Measurements from ENCODE around the gene FGF11.

DNA sequence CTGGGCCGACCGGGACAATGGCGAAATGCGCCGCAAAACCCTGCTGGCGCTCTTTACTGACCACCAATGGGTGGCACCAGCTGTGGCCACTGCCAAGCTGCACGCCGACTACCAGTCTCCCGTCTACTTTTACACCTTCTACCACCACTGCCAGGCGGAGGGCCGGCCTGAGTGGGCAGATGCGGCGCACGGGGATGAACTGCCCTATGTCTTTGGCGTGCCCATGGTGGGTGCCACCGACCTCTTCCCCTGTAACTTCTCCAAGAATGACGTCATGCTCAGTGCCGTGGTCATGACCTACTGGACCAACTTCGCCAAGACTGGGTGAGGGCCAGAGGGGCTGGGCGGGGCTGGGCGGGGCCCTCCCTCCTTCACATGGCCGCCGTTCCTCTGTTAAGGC, 23.5 kb upstream of the FGF11 start:
- TF ChIP-seq, protein P1, sequence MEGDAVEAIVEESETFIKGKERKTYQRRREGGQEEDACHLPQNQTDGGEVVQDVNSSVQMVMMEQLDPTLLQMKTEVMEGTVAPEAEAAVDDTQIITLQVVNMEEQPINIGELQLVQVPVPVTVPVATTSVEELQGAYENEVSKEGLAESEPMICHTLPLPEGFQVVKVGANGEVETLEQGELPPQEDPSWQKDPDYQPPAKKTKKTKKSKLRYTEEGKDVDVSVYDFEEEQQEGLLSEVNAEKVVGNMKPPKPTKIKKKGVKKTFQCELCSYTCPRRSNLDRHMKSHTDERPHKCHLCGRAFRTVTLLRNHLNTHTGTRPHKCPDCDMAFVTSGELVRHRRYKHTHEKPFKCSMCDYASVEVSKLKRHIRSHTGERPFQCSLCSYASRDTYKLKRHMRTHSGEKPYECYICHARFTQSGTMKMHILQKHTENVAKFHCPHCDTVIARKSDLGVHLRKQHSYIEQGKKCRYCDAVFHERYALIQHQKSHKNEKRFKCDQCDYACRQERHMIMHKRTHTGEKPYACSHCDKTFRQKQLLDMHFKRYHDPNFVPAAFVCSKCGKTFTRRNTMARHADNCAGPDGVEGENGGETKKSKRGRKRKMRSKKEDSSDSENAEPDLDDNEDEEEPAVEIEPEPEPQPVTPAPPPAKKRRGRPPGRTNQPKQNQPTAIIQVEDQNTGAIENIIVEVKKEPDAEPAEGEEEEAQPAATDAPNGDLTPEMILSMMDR (conservative IDR thresholded peaks at IDR 0.05 in 1 of 2, IDR thresholded peaks at IDR 0.05 in 1 of 2; ENCODE audit: extremely low read depth in 1 of 2, insufficient read depth in 1 of 2, low read depth in 1 of 2, low read length in 2 of 2) = no peak
- TF ChIP-seq EZH2 (IDR thresholded peaks at IDR 0.05; ENCODE audit: borderline replicate concordance, low read length) = no peak
